SKM-1 (cell line): ENCODE data around the gene SLC2A13.

Source experiments
- DNase-seq: peaks from one replicate; lab custom pipeline; 2025; ENCODE audit not compliant: unreplicated experiment; lab: John Stamatoyannopoulos, UW

SLC2A13 gene

GRCh38 chr12:40105515-40106201 lies at the start of gene SLC2A13:
Gene SLC2A13 (minus strand): TSS chr12:40106081. CDS start chr12:40105808, 273 bp downstream.
- DNase-seq, result no peak

- no peak for DNase-seq
These were observed 48.5 kb upstream of the SLC2A13 start for GRCh38 chr12:40154381-40154780.

GRCh38 chr12:40153432-40153831 lies 47.6 kb upstream of the SLC2A13 start:
- DNase-seq, result no peak

GRCh38 chr12:40152783-40153383 lies 47.0 kb upstream of the SLC2A13 start:
- no peak for DNase-seq

GRCh38 chr12:40149673-40150260 lies 43.9 kb upstream of the SLC2A13 start:
- DNase-seq, result no peak

- DNase-seq, result peak; percentile 13
These were observed 41.2 kb upstream of the SLC2A13 start for GRCh38 chr12:40146800-40147797.

GRCh38 chr12:40145896-40146295 lies 40.0 kb upstream of the SLC2A13 start:
- no peak for DNase-seq

- no peak for DNase-seq
These were observed 38.1 kb upstream of the SLC2A13 start for GRCh38 chr12:40144023-40144422.

- DNase-seq, result no peak
These were observed 36.3 kb upstream of the SLC2A13 start for GRCh38 chr12:40142001-40142744.

- DNase-seq, result no peak
These were observed 32.6 kb upstream of the SLC2A13 start for GRCh38 chr12:40138526-40138925.

- DNase-seq, result no peak
These were observed 31.4 kb upstream of the SLC2A13 start for GRCh38 chr12:40137252-40137651.

- DNase-seq, result no peak
These were observed 21.5 kb upstream of the SLC2A13 start for GRCh38 chr12:40127408-40127807.

GRCh38 chr12:40123496-40123895 lies 17.6 kb upstream of the SLC2A13 start:
- no peak for DNase-seq

GRCh38 chr12:40122842-40123241 lies 17.0 kb upstream of the SLC2A13 start:
- no peak for DNase-seq

GRCh38 chr12:40117818-40118217 lies 11.9 kb upstream of the SLC2A13 start:
- no peak for DNase-seq

- no peak for DNase-seq
These were observed 4.7 kb upstream of the SLC2A13 start for GRCh38 chr12:40110586-40110985.

- no peak for DNase-seq
These were observed 2.1 kb upstream of the SLC2A13 start for GRCh38 chr12:40107803-40108620.

GRCh38 chr12:40107098-40107802 lies 1.4 kb upstream of the SLC2A13 start:
- DNase-seq, result no peak

- DNase-seq, result no peak
These were observed 774 bp upstream of the SLC2A13 start for GRCh38 chr12:40106655-40107054.
